ENCODE data around the gene SLC25A29. TPM values are rescaled to one million over a fixed set of nuclear protein-coding genes. Genes with fewer than 3 reads are reported as not detected.

SLC25A29 gene
- polyA plus RNA-seq, 1 donor = 45.0 TPM

DNA sequence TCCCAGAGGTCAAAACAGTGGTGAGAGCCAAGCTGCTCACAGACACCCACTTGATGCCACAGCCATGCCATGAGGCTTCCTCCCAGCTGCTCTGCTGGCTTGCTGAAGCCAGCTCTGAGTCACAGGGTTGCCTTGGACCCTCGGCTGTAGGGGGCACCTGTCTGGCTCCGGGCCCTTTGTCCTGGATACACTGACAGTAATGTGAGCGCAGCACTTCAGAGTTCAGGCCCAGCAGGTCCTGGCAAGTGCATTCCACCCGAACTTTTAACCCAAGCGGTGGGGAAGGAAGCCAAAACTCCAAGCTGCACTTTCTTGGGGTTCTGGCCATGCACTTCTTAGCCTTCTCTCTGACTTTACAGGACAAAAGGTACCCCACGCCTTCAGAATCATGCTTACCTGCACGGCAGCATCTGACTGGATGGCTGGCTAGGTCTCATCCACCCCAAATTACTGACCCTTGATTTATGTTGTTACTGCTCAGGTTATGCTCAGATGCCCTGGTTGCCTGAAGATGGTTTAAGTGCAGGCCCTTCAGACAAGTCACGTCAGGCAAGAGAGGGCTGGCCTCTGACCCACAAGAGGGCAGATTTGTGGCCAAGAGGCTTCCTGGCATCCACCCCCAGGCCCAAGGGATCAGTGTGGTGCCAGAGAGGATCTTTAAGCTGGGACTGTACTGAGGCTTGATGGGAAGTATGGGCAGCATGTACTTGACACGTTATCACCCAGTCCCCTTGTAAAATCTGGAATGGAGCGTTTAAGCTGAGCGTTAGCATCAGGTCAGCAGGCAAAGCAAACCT, 24.8 kb downstream of the SLC25A29 start:
- no peak for DNase-seq

DNA sequence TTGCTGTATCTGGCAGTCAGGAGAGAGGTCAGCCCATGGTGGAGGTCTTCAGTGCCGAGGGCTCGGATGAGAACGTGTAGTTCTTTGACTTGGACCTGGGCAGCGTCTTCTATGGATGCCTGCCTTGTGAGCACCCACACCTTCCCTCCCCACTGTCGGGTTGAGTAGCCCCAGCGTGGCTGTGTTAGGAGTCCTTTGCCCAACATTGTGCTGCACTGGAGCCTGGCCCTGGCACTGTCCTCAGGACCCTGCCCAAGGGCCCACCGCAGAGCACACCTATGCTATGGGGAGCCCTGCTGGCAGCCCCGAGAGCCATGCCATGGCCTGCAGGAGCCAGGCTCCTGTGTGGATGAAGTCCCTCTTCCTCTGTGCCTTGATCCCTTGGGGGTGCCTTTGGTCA, 26.7 kb downstream of the SLC25A29 start:
- no peak for DNase-seq

DNA sequence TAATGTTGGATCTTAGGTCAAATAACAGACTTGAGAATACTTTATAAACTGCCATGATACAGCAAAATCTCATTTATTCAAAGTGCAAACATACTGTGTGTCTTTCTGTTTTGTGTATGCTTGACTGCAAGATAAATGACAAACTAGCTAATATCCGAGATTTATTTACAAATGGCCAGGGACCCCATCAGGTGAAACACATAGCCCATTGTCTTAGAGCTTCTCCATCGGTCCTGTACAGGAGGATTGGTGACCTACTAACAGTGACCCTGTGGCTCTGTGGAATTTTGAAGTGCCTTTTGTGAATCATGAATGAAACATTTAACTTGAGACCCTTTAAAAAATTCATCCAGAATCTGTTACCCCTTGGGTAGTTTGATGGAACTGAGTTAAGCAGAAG, 27.1 kb downstream of the SLC25A29 start:
- no peak for DNase-seq

DNA sequence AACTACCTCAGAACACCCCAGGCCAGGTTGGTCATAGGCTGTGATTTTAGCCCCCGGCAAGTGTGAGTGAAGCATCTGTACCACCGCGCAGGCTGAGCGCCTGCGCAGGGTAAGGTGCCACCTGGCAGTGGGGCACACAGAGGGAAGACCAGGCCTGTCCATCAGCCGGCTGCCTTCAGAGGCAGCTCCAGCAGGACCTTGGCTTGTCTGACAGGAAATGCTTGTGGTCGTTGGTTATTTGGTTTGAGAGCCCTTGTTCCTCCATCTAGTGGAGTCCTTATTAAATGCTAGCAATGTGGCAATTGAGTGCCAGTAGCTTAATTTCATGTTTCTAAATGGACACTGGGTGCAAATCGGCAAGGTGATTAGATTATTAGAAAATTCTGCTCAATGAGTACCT, 27.5 kb downstream of the SLC25A29 start:
- DNase-seq = no peak

DNA sequence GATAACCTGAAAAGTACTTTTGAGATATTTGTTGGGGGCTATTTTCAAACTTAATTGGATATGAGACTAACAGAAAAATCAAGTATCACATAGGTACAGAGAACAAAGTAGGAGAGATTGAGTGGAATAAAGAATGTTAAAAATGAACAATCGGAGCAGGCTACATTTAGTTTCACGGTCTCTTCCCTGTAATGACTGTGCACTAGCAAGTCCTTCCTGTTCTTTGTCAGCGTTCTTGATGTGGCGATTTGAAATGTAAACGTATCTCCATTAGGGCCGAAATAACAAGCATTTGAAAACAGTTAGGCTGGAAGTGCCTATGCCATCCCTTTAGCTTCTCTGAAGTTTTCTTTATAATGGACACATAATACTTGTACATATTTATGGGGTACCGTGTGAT, 31.0 kb downstream of the SLC25A29 start:
- DNase-seq = no peak

DNA sequence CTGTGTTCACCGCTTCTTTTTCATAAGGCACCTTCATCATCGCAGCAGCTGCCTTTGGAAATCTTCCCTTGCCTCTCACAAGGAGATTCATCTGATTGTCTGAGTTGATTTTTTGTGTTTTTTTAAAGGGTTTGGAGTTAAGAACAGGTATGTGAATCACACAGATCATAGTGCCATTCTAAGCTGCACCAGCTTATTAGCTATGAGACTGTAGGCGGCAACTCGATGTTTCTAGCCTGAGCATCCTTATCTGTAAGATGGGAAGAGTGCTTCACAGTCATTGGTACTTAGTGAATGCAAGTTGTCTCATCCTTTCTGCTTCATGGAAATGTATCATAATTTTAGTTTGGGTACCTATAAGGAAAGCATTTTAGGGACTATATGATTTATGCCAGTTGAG, 32.0 kb downstream of the SLC25A29 start:
- DNase-seq = no peak

DNA sequence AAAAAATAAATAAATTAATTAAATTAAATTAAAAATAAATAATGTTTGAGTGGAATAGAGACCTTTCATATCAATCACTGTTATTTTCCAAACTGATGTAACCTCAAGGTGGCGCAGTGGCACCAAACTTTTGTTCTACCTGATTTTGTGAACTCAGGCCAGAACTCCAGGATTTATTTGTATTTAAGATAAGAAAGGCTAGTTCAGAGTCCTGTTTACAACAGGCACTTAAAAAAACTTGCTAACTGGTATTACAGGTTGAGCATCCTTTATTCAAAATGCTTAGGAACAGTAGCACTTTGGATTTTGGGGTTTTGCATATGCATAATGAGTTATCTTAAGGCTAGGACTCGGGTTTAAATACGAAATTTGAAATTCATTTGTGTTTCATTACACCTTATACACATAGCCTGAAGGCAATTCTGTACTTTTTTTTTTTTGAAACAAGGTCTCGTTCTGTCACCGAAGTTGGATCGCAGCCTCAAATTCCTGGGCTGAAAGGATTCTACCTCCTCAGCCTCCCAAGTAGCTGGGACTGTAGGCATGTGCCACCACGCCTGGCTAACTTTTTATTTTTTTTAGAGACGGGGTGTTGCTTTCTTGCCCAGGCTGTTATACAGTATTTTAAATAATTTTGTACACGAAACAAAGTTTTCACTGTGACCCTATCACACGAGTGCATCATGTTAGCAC, 34.9 kb downstream of the SLC25A29 start:
- no peak for DNase-seq

DNA sequence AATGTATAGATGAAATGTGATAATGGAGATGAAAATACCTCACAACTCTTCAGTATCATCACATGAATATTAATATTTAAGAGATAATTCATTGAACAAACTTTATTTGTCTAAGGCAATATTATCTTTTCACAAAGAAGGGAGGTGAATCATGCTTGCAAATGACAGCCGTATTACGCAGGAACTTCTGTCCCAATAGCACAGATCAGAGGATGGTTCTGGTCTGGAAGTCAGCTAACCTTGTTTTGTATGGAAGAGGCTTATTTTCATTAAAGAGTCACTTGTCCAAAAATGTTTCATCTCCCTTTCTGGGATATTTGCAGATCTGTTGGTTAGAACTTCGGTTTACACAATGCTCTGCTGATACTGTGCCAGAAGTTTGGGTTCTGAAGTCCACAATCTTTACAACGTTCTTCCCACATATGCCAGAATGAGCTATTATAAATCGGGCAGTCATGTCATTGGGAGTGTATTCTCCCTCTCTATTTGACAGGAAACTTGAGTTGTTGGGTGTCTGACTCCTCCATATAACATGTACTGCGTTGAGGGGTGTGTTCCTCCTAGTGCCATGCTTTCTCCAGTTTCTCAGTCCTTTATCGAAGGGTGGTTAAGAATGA, 37.5 kb downstream of the SLC25A29 start:
- no peak for DNase-seq

DNA sequence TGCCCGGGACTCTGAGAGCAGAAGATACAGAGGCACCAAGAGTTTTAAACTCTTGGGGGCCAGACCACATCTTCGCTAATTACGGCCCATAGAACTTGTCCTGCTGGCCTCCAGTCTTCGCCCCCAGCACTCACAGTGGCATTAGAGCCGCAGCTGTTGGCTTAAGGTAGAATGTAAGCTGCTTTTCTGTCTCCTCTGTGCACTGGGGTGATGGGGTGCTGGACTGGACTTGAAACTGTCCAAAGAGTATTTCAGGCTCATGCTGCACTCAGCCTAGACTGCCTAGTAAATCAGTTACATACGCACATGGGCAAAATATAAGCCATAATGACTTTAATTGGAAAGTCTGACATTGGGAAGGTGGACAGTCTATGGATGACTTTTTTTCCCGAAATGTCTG, 38.3 kb downstream of the SLC25A29 start:
- DNase-seq = no peak

DNA sequence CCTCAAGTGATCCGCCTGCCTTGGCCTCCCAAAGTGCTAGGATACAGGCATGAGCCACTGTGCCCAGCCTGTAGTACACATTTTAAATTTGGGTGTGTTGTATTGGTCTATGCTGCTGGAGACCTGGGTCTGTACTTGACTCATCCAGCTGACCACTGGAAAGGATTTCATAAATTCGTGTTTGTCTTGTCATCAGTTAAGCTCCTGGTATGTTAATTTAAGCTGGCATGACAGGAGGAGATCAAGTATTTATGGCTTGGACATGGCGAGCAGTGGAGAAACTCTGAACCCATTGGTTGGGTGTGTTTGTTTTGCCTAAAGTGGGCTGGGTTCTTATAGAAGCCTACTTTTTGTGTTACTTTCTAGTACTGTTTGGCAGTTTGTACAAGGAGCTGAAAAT, 43.1 kb downstream of the SLC25A29 start:
- no peak for DNase-seq

DNA sequence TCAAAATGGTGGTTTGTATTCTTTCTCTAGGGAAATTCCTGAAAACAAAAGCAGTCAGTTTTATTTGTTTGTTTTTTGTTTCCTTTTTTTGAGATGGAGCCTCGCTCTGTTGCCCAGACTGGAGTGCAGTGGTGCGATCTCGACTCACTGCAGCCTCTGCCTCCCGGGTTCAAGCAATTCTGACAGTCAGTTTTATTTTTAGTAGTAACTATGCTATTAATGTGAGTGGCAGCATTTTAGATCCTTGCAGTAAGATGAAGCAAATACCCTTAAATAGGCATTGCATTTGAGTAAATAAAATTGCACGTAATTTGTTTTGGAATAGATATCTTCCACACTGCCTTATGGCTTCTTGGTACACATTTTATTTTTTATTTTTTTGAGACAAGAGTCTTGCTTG, 43.7 kb downstream of the SLC25A29 start:
- no peak for DNase-seq

DNA sequence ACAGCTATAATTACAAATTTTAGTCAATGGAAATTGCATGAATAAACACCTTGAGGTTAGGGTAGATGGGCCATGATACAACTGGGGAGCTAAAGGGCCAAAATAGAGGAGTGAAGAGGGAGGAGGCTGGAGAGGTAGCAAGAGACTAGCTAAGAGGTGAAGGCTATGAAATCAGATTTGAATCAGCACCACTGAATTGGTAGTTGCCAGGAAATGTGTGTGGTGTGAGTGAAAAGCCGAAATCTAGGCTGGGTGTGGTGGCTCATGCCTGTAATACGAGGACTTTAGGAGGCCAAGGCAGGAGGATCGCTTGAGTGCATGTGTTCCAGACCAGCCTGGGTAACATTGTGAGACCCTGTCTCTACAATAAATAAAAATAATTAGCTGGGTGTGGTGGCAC, 44.6 kb downstream of the SLC25A29 start:
- DNase-seq = no peak

DNA sequence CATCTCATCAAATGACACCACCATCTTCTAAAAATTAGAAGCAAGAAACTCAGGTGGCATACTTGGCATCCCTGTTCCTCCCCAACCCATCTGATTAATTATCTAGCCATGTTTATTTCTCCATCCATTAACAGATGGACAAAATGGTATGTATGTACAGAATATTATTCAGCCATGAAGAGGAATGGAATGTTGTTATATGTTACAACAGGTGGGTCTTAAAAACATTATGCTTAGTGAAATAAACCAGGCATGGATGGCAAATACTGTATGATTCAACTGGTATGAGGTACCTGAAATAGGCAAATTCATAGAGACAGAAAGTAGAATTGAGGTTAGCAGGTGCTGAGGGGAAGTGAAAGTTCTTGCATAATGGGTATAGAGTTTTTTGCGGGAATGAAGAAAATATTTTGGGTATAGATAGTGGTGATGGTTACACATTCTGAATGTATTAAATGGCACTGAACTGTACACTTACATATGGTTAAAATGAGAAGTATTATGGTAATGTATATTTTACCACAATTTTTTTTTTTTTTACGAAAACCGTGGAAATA, 49.8 kb downstream of the SLC25A29 start:
- no peak for DNase-seq

DNA sequence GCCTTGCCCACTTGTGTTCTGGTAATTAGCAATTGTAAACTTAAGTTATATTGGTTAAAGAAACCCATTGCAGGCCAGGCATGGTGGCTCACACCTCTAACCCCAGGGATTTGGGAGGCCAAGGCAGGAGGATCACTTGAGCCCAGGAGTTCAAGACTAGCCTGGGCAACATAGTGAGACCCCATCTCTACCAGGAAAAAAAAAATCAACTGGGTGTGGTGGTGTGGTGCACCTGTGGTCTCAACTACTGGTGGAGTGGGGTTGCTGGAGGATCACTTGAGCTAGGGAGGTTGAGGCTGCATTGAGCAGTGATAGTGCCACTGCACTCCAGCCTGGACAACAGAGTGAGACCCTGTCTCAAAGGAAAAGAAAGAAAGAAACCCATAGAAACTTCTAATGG, 53.6 kb downstream of the SLC25A29 start:
- DNase-seq = no peak

DNA sequence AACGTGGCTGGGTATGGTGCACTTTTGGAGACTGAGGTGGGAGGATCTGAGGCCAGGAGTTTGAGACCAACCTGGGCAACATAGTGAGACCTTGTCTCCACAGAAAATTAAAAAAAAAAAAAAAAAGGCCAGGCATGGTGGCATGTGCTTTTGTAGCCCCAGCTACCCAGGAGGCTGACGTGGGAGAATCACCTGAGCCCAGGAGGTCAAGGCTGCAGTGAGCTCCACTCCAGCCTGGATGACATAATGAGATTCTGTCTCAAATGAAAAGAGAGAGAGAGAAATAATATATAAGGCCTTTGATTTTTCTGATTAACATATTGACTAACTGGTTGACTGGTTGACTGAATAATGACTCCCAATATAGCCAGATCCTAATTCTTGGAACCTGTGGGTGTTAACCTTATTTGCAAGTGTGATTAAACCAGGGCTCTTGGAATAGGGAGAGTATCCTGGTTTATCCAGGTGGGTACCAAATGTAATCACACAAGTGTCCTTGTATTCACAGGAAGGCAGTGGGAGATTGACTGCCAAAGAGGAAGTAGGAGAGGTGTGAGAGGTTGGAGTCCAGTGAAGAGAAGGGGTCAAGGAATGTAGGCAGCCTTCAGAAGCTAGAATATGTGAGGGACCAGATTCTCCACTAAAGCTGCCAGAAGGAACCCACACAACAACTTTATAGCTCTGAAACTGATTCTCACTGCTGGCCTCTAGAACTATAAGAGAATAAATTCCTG, 55.3 kb downstream of the SLC25A29 start:
- no peak for DNase-seq

DNA sequence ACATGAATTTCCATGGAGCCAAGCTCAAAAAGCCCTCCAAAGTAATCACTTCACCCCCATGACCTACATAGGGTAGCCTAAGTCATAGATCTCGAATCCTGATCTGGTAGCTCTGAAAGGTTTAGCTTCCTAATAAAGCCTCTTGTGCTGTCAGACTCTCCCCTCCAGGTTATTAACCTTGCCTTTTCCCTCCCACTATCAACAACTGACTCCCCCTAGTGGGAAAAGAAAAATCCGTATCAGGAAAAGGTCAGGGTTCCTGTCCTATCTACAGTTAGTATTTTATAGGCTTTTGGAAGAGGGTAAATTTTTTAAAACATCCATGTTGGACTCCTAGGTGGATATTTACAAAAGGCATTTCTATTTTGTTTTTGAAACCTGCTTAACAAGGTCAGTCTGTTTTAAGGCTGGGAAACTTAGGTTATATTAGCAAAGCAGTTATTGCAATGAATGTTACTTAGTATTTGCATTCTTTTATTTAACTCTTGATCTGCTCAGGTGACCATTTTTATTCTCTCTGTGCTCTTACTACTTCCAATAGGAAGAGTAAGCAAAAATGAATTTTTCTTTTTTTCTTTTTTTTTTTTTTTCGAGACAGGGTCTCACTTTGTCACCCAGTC, 59.3 kb downstream of the SLC25A29 start:
- DNase-seq = no peak

DNA sequence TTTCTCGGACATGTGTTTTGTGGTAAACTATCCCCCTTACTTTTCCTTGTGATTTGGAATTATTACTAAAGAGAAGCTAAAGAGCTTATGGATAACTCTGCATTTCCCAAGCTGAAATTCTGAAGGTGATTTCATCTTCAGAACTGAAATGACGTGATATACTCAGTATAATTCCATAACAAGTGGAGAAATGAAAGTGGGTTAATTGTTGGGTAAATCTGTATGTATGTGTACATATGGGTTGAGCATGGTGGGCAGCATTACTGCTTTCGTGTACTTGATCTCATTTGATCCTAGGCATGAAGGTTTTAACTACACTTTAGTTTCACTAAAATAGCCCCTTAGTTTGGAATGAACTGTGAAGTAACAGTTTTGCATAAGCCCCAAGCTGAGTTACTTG, 63.2 kb downstream of the SLC25A29 start:
- no peak for DNase-seq

DNA sequence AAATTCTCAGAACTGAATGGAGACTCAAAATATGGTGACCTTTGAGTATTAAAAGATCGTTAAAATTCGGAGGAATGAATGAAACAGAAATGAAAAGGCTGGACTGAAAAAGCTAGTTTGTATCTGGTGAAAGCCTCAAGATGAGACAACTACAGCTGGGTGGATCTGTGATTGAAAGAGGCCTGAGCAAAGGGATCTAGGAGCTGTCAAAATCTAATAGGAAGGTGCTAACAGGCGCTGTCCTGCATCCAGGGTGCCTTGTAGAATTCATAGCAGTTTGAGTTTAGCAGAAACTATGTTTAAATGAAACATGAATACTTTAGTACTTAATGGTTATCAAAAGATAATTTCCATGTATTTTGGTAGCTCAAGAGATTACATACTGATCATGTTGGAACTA, 65.0 kb downstream of the SLC25A29 start:
- DNase-seq = no peak
